22Rv1 (cell line): ENCODE measurements around the gene POF1B.

ENCODE experiments used
- CTCF ChIP-seq: fragments of 450-650 bp; IDR thresholded peaks from 2 replicates; pipeline ENCODE4 v1.5.1; 2017; ENCODE audit warnings: mild to moderate bottlenecking
- ZFX ChIP-seq: fragments of 450-650 bp; IDR thresholded peaks from 2 replicates; pipeline ENCODE4 v1.6.1; 2017; ENCODE audit warnings: antibody characterized with exemption, borderline replicate concordance

GRCh38 chrX:85429066-85429465 is 49.6 kb upstream of the POF1B start:
- TF ChIP-seq CTCF (no peak), ZFX (no peak)
